OCI-LY7 (cell line): ENCODE data around the gene NEDD4. TPM values are rescaled to one million over a fixed set of nuclear protein-coding genes. Genes with fewer than 3 reads are reported as not detected.

Source experiments
- BruUV-seq: library from RNA; stranded (reverse); fragments of 400-500 nt; replicated peaks from 2 replicates; lab custom pipeline; 2021; lab: Mats Ljungman, UMichigan
- CTCF ChIA-PET: fragments of 300-600 bp; sonication (Branson Sonifier 250); formaldehyde crosslinking; loops from one replicate; lab custom pipeline; 2022; ENCODE audit warnings: antibody characterized with exemption; ENCODE audit not compliant: unreplicated experiment; lab: Charles Lee
- POLR2A ChIA-PET: fragments of 300-600 bp; sonication (Branson Sonifier 250); formaldehyde crosslinking; loops from one replicate; lab custom pipeline; 2022; ENCODE audit warnings: antibody characterized with exemption; lab: Charles Lee
- DNase-seq: peaks from one replicate; pipeline ENCODE4 v3.0.0-alpha.2; 2015; ENCODE audit warnings: low spot score
- H2AFZ ChIP-seq: fragments of 200-600 bp; sonication (generic), shearing (Covaris generic); 2 replicates; pipeline ENCODE4 v1.6.1; 2014; ENCODE audit warnings: mild to moderate bottlenecking, antibody characterized with exemption, low read length, moderate library complexity
- H3K27ac ChIP-seq: fragments of 200-600 bp; sonication (generic); 2 replicates; pipeline ENCODE4 v1.5.1; 2014; ENCODE audit warnings: mixed run types, low read depth, mild to moderate bottlenecking, moderate library complexity, low read length, inconsistent platforms; ENCODE audit not compliant: poor library complexity, severe bottlenecking
- H3K36me3 ChIP-seq: fragments of 200-600 bp; sonication (generic); 2 replicates; pipeline ENCODE4 v1.6.1; 2014; ENCODE audit warnings: mild to moderate bottlenecking, antibody characterized with exemption, low read length, moderate library complexity, mixed read lengths; ENCODE audit not compliant: insufficient read depth
- H3K4me1 ChIP-seq: fragments of 200-600 bp; sonication (generic); 2 replicates; pipeline ENCODE4 v1.5.1; 2014; ENCODE audit warnings: mild to moderate bottlenecking, low read length; ENCODE audit not compliant: insufficient read depth, poor library complexity, severe bottlenecking
- H3K4me2 ChIP-seq: fragments of 200-600 bp; sonication (generic); 2 replicates; pipeline ENCODE4 v1.6.1; 2014; ENCODE audit warnings: mild to moderate bottlenecking, low read length
- H3K4me3 ChIP-seq: fragments of 200-600 bp; sonication (generic); 2 replicates; pipeline ENCODE4 v1.5.1; 2014; ENCODE audit warnings: mild to moderate bottlenecking, low read depth, low read length; ENCODE audit not compliant: poor library complexity, severe bottlenecking
- H3K79me2 ChIP-seq: fragments of 200-600 bp; sonication (generic); 2 replicates; pipeline ENCODE4 v1.6.1; 2016; ENCODE audit warnings: low read depth, mild to moderate bottlenecking, low read length, moderate library complexity, mixed read lengths; ENCODE audit not compliant: insufficient read depth
- H3K9me2 ChIP-seq: fragments of 200-600 bp; sonication (generic); 2 replicates; pipeline ENCODE4 v1.6.1; 2016; ENCODE audit warnings: mild to moderate bottlenecking, low read length, mixed read lengths; ENCODE audit not compliant: insufficient read depth
- H3K9me3 ChIP-seq: fragments of 200-600 bp; sonication (generic); 2 replicates; pipeline ENCODE4 v1.6.1; 2014; ENCODE audit warnings: mild to moderate bottlenecking, mixed run types, low read length, mixed read lengths
- H4K20me1 ChIP-seq: fragments of 200-600 bp; sonication (generic); 2 replicates; pipeline ENCODE4 v1.6.1; 2014; ENCODE audit warnings: mild to moderate bottlenecking, antibody characterized with exemption, low read length, moderate library complexity, mixed read lengths; ENCODE audit not compliant: insufficient read depth
- CTCF ChIP-seq: fragments of 200-600 bp; sonication (generic); conservative IDR thresholded peaks from 2 replicates; pipeline ENCODE4 v1.5.1; 2014; ENCODE audit warnings: mild to moderate bottlenecking, antibody characterized with exemption, low read length, moderate library complexity, mixed read lengths
- EZH2phosphoT487 ChIP-seq: fragments of 200-600 bp; sonication (generic); IDR thresholded peaks from 2 replicates; pipeline ENCODE4 v1.6.1; 2018; ENCODE audit warnings: low read depth, borderline replicate concordance, mild to moderate bottlenecking, mixed run types, antibody characterized with exemption, low read length, moderate library complexity, mixed read lengths
- intact Hi-C: fragments of 100-400 bp; cut with micrococcal nuclease; formaldehyde crosslinking; loops from one replicate; pipeline ENCODE4 v1.10.0; 2022; ENCODE audit not compliant: unreplicated experiment
- total RNA-seq, 2 experiments: library from RNA; depleted of rRNA in 1 of 2; stranded (reverse); fragments of >200 nt in 1 of 2; shearing (Covaris generic) in 1 of 2; gene quantifications; 2 replicates each; pipeline ENCODE4 v1.2.3, GENCODE V29; 2014 to 2022

Gene NEDD4
- total RNA-seq, 2 experiments from 2014 or later, result 4.8 to 12.7 TPM

GRCh38 chr15:55861115-55861514 lies 132.3 kb downstream of the NEDD4 start:
- H4K20me1 ChIP-seq, result no peaks in the 10 kb centered on the region
- no peak overlapping the region for H2AFZ ChIP-seq
- no peak for DNase-seq
- no TSS peak for BruUV-seq
- no peaks in the 10 kb centered on the region for H3K79me2 ChIP-seq
- ChIA-PET POLR2A (interaction anchor here (1.1 kb wide), 1 partner anchor 32 kb away, joined by 5 read pairs; no protein-coding TSS in a partner anchor), CTCF (no interaction called here)
- no peaks in the 10 kb centered on the region for H3K9me2 ChIP-seq
- no peaks in the 10 kb centered on the region for H3K9me3 ChIP-seq
- no peak overlapping the region for H3K27ac ChIP-seq
- no peaks in the 10 kb centered on the region for H3K36me3 ChIP-seq
- no peak overlapping the region for H3K4me2 ChIP-seq
- TF ChIP-seq CTCF (no peak), EZH2phosphoT487 (no peak)
- no peak overlapping the region for H3K4me3 ChIP-seq
- intact Hi-C loops, result no loop called here
- no peaks in the 10 kb centered on the region for H3K4me1 ChIP-seq

- ChIA-PET POLR2A (no interaction called here), CTCF (no interaction called here)
- Histone ChIP-seq H4K20me1 (no peaks in the 10 kb centered on the region), H3K27ac (no peak overlapping the region), H3K9me3 (no peaks in the 10 kb centered on the region), H3K4me3 (no peak overlapping the region), H3K4me1 (no peaks in the 10 kb centered on the region), H3K36me3 (no peaks in the 10 kb centered on the region), H3K4me2 (no peak overlapping the region), H3K9me2 (no peaks in the 10 kb centered on the region), H2AFZ (no peak overlapping the region), H3K79me2 (no peaks in the 10 kb centered on the region)
- no TSS peak for BruUV-seq
- intact Hi-C loops, result no loop called here
- no peak for DNase-seq
- no peak for TF ChIP-seq CTCF
- no peak for TF ChIP-seq EZH2phosphoT487
These were observed 132.9 kb downstream of the NEDD4 start for GRCh38 chr15:55860468-55860867.

GRCh38 chr15:55859681-55860080 lies 133.7 kb downstream of the NEDD4 start:
- H3K36me3 ChIP-seq, result no peaks in the 10 kb centered on the region
- BruUV-seq, result no TSS peak
- H3K4me3 ChIP-seq, result no peak overlapping the region
- no peaks in the 10 kb centered on the region for H3K79me2 ChIP-seq
- H3K9me3 ChIP-seq, result no peaks in the 10 kb centered on the region
- H3K4me1 ChIP-seq, result no peaks in the 10 kb centered on the region
- no peak overlapping the region for H2AFZ ChIP-seq
- DNase-seq, result no peak
- ChIA-PET POLR2A (no interaction called here), CTCF (no interaction called here)
- no peaks in the 10 kb centered on the region for H4K20me1 ChIP-seq
- H3K4me2 ChIP-seq, result no peak overlapping the region
- intact Hi-C loops, result no loop called here
- no peak overlapping the region for H3K27ac ChIP-seq
- no peaks in the 10 kb centered on the region for H3K9me2 ChIP-seq
- TF ChIP-seq EZH2phosphoT487 (no peak), CTCF (no peak)
